Daoy (cell line): ENCODE measurements around the gene HECW1. TPM values are rescaled to one million over a fixed set of nuclear protein-coding genes. Genes with fewer than 3 reads are reported as not detected.
A peak's percentile ranks its signal among the peaks of the same experiment; 100 is the strongest.

Experiments
- DNase-seq: peaks from one replicate; pipeline ENCODE4 v3.0.0-alpha.2; 2015; ENCODE audit warnings: low read depth
- total RNA-seq: library from RNA; depleted of rRNA; stranded (reverse); fragments of >200 nt; shearing (Covaris generic); gene quantifications from 2 replicates; pipeline ENCODE4 v1.2.3, GENCODE V29; 2014

Gene HECW1
- total RNA-seq, 1 experiment from 2014 or later: 16.3 TPM

- no peak for DNase-seq
Measured at GRCh38 chr7:43148161-43148731, 35.8 kb downstream of the HECW1 start.

- no peak for DNase-seq
Measured at GRCh38 chr7:43151076-43151475, 38.6 kb downstream of the HECW1 start.

- no peak for DNase-seq
Measured at GRCh38 chr7:43152696-43153095, 40.2 kb downstream of the HECW1 start.

GRCh38 chr7:43155636-43156035 is 43.2 kb downstream of the HECW1 start:
- no peak for DNase-seq

GRCh38 chr7:43163885-43164284 is 51.4 kb downstream of the HECW1 start:
- DNase-seq: no peak

GRCh38 chr7:43164757-43165156 is 52.3 kb downstream of the HECW1 start:
- peak; percentile 93 for DNase-seq

GRCh38 chr7:43166686-43167085 is 54.2 kb downstream of the HECW1 start:
- DNase-seq: no peak

GRCh38 chr7:43169076-43169475 is 56.6 kb downstream of the HECW1 start:
- no peak for DNase-seq

GRCh38 chr7:43170571-43170970 is 58.1 kb downstream of the HECW1 start:
- no peak for DNase-seq

- no peak for DNase-seq
Measured at GRCh38 chr7:43175570-43176200, 63.2 kb downstream of the HECW1 start.

GRCh38 chr7:43179393-43179792 is 66.9 kb downstream of the HECW1 start:
- no peak for DNase-seq

GRCh38 chr7:43192806-43193460 is 80.5 kb downstream of the HECW1 start:
- no peak for DNase-seq

GRCh38 chr7:43193893-43194292 is 81.4 kb downstream of the HECW1 start:
- no peak for DNase-seq

GRCh38 chr7:43195256-43195655 is 82.8 kb downstream of the HECW1 start:
- DNase-seq: peak; percentile 45

GRCh38 chr7:43195768-43196167 is 83.3 kb downstream of the HECW1 start:
- DNase-seq: no peak

- DNase-seq: peak; percentile 22
Measured at GRCh38 chr7:43196379-43196778, 83.9 kb downstream of the HECW1 start.

GRCh38 chr7:43198016-43198415 is 85.6 kb downstream of the HECW1 start:
- no peak for DNase-seq

- DNase-seq: no peak
Measured at GRCh38 chr7:43198599-43199090, 86.2 kb downstream of the HECW1 start.

- DNase-seq: peak; percentile 29
Measured at GRCh38 chr7:43199371-43200160, 87.1 kb downstream of the HECW1 start.

GRCh38 chr7:43201912-43202311 is 89.5 kb downstream of the HECW1 start:
- DNase-seq: no peak

- no peak for DNase-seq
Measured at GRCh38 chr7:43204081-43204480, 91.6 kb downstream of the HECW1 start.

GRCh38 chr7:43205171-43205795 is 92.8 kb downstream of the HECW1 start:
- no peak for DNase-seq
